ENCODE results near the gene EXOG. TPM values are rescaled to one million over a fixed set of nuclear protein-coding genes. Genes with fewer than 3 reads are reported as not detected.
A peak's percentile ranks its signal among the peaks of the same experiment; 100 is the strongest.

Gene EXOG
- total RNA-seq, 2 donors from 2014 or later = 20.9 to 21.3 TPM

- Mint-ChIP-seq H3K36me3 (ENCODE audit: low read depth) (no peaks in the 10 kb centered on the region), H3K4me3 (no peak overlapping the region), H3K27ac (peak overlapping the region; percentile 51), H3K27me3 (no peaks in the 10 kb centered on the region), H3K4me1 (peaks cover 3% of the 10 kb centered on the region)
- H3K9me3 ChIP-seq (ENCODE audit: control insufficient read depth, low read length, poor library complexity, severe bottlenecking) = no peaks in the 10 kb centered on the region
- no peak for DNase-seq
- ATAC-seq = no peak
Measured at GRCh38 chr3:38533285-38533976, 37.3 kb downstream of the EXOG start.

- Mint-ChIP-seq H3K27me3 (no peaks in the 10 kb centered on the region), H3K27ac (no peak overlapping the region), H3K36me3 (ENCODE audit: low read depth) (no peaks in the 10 kb centered on the region), H3K4me3 (no peak overlapping the region), H3K4me1 (peaks cover 4% of the 10 kb centered on the region)
- ATAC-seq (no peak), DNase-seq (no peak)
- H3K9me3 ChIP-seq (ENCODE audit: control insufficient read depth, low read length, poor library complexity, severe bottlenecking) = no peaks in the 10 kb centered on the region
Measured at GRCh38 chr3:38534180-38534579, 38.0 kb downstream of the EXOG start.

- no peak overlapping the region for H3K27ac Mint-ChIP-seq
Measured at GRCh38 chr3:38534604-38535003, 38.5 kb downstream of the EXOG start.

GRCh38 chr3:38536671-38537070, 40.5 kb downstream of the EXOG start:
- peak overlapping the region; percentile 53 for H3K27ac Mint-ChIP-seq
- ATAC-seq = no peak
- H3K36me3 Mint-ChIP-seq (ENCODE audit: low read depth) = no peaks in the 10 kb centered on the region
- no peaks in the 10 kb centered on the region for H3K9me3 ChIP-seq (ENCODE audit: control insufficient read depth, low read length, poor library complexity, severe bottlenecking)
- H3K4me1 Mint-ChIP-seq = peaks cover 9% of the 10 kb centered on the region
- no peak for DNase-seq
- no peaks in the 10 kb centered on the region for H3K27me3 Mint-ChIP-seq
- H3K4me3 Mint-ChIP-seq = no peak overlapping the region

More at GRCh38 chr3:38534604-38535003, 38.5 kb downstream of the EXOG start:
- no peak overlapping the region for H3K4me3 Mint-ChIP-seq
- H3K4me1 Mint-ChIP-seq = peaks cover 5% of the 10 kb centered on the region
- H3K27me3 Mint-ChIP-seq = no peaks in the 10 kb centered on the region
- H3K9me3 ChIP-seq (ENCODE audit: control insufficient read depth, low read length, poor library complexity, severe bottlenecking) = no peaks in the 10 kb centered on the region
- no peaks in the 10 kb centered on the region for H3K36me3 Mint-ChIP-seq (ENCODE audit: low read depth)
- DNase-seq = no peak
- no peak for ATAC-seq

- Mint-ChIP-seq H3K27ac (no peak overlapping the region), H3K4me3 (no peak overlapping the region), H3K27me3 (no peaks in the 10 kb centered on the region), H3K4me1 (peaks cover 9% of the 10 kb centered on the region), H3K36me3 (ENCODE audit: low read depth) (no peaks in the 10 kb centered on the region)
- ATAC-seq (no peak), DNase-seq (no peak)
- no peaks in the 10 kb centered on the region for H3K9me3 ChIP-seq (ENCODE audit: control insufficient read depth, low read length, poor library complexity, severe bottlenecking)
Measured at GRCh38 chr3:38538773-38539353, 42.7 kb downstream of the EXOG start.

GRCh38 chr3:38541806-38542205, 45.7 kb downstream of the EXOG start:
- no peak for ATAC-seq
- H3K9me3 ChIP-seq (ENCODE audit: control insufficient read depth, low read length, poor library complexity, severe bottlenecking) = no peaks in the 10 kb centered on the region
- no peak for DNase-seq
- Mint-ChIP-seq H3K36me3 (ENCODE audit: low read depth) (no peaks in the 10 kb centered on the region), H3K27ac (no peak overlapping the region), H3K4me1 (peaks cover 9% of the 10 kb centered on the region), H3K27me3 (no peaks in the 10 kb centered on the region), H3K4me3 (no peak overlapping the region)

GRCh38 chr3:38542401-38543298, 46.5 kb downstream of the EXOG start:
- ATAC-seq (no peak), DNase-seq (no peak)
- Mint-ChIP-seq H3K27ac (no peak overlapping the region), H3K27me3 (no peaks in the 10 kb centered on the region), H3K4me1 (peaks cover 9% of the 10 kb centered on the region), H3K36me3 (ENCODE audit: low read depth) (no peaks in the 10 kb centered on the region), H3K4me3 (no peak overlapping the region)
- H3K9me3 ChIP-seq (ENCODE audit: control insufficient read depth, low read length, poor library complexity, severe bottlenecking) = no peaks in the 10 kb centered on the region

- Mint-ChIP-seq H3K4me1 (peaks cover 6% of the 10 kb centered on the region), H3K27me3 (no peaks in the 10 kb centered on the region), H3K27ac (no peak overlapping the region), H3K36me3 (ENCODE audit: low read depth) (no peaks in the 10 kb centered on the region), H3K4me3 (no peak overlapping the region)
- ATAC-seq (no peak), DNase-seq (no peak)
- H3K9me3 ChIP-seq (ENCODE audit: control insufficient read depth, low read length, poor library complexity, severe bottlenecking) = no peaks in the 10 kb centered on the region
Measured at GRCh38 chr3:38543586-38543985, 47.4 kb downstream of the EXOG start.

GRCh38 chr3:38544926-38545325, 48.8 kb downstream of the EXOG start:
- Mint-ChIP-seq H3K36me3 (ENCODE audit: low read depth) (no peaks in the 10 kb centered on the region), H3K4me1 (peaks cover 4% of the 10 kb centered on the region), H3K27me3 (no peaks in the 10 kb centered on the region), H3K4me3 (no peak overlapping the region), H3K27ac (no peak overlapping the region)
- DNase-seq (no peak), ATAC-seq (no peak)
- H3K9me3 ChIP-seq (ENCODE audit: control insufficient read depth, low read length, poor library complexity, severe bottlenecking) = no peaks in the 10 kb centered on the region

- Mint-ChIP-seq H3K27me3 (no peaks in the 10 kb centered on the region), H3K4me3 (no peak overlapping the region), H3K36me3 (ENCODE audit: low read depth) (no peaks in the 10 kb centered on the region), H3K4me1 (peaks cover 4% of the 10 kb centered on the region), H3K27ac (no peak overlapping the region)
- ATAC-seq = no peak
- DNase-seq = no peak
- no peaks in the 10 kb centered on the region for H3K9me3 ChIP-seq (ENCODE audit: control insufficient read depth, low read length, poor library complexity, severe bottlenecking)
Measured at GRCh38 chr3:38545550-38545949, 49.4 kb downstream of the EXOG start.

- Mint-ChIP-seq H3K4me1 (peaks cover 4% of the 10 kb centered on the region), H3K27ac (no peak overlapping the region), H3K27me3 (no peaks in the 10 kb centered on the region), H3K36me3 (ENCODE audit: low read depth) (no peaks in the 10 kb centered on the region), H3K4me3 (no peak overlapping the region)
- ATAC-seq (no peak), DNase-seq (no peak)
- no peaks in the 10 kb centered on the region for H3K9me3 ChIP-seq (ENCODE audit: control insufficient read depth, low read length, poor library complexity, severe bottlenecking)
Measured at GRCh38 chr3:38545983-38546382, 49.8 kb downstream of the EXOG start.

GRCh38 chr3:38548154-38548931, 52.2 kb downstream of the EXOG start:
- Mint-ChIP-seq H3K36me3 (ENCODE audit: low read depth) (no peaks in the 10 kb centered on the region), H3K4me3 (no peak overlapping the region), H3K27ac (no peak overlapping the region), H3K4me1 (no peaks in the 10 kb centered on the region), H3K27me3 (no peaks in the 10 kb centered on the region)
- no peak for ATAC-seq
- no peaks in the 10 kb centered on the region for H3K9me3 ChIP-seq (ENCODE audit: control insufficient read depth, low read length, poor library complexity, severe bottlenecking)
- no peak for DNase-seq

GRCh38 chr3:38549082-38549481, 52.9 kb downstream of the EXOG start:
- no peak overlapping the region for H3K27ac Mint-ChIP-seq
- DNase-seq (no peak), ATAC-seq (no peak)

More at GRCh38 chr3:38549082-38549481, 52.9 kb downstream of the EXOG start:
- Mint-ChIP-seq H3K4me1 (no peaks in the 10 kb centered on the region), H3K27me3 (no peaks in the 10 kb centered on the region), H3K36me3 (ENCODE audit: low read depth) (no peaks in the 10 kb centered on the region), H3K4me3 (no peak overlapping the region)
- no peaks in the 10 kb centered on the region for H3K9me3 ChIP-seq (ENCODE audit: control insufficient read depth, low read length, poor library complexity, severe bottlenecking)

Data from T-helper 17 cell (primary cell).